ENCODE results near the gene MSX1.

GRCh38 chr4:4890574-4891255 lies 31.2 kb downstream of the MSX1 start:
- TF ChIP-seq CTCF (IDR thresholded peaks at IDR 0.05; ENCODE audit: borderline replicate concordance, extremely low read depth, low read length, poor library complexity, severe bottlenecking): no peak
- no peak for TF ChIP-seq EZH2 (IDR thresholded peaks at IDR 0.05; ENCODE audit: borderline replicate concordance, low read depth, low read length, severe bottlenecking)
